Nephron (organoid): ENCODE results near the gene HMX2.

Source experiments
- H3K27ac Mint-ChIP-seq, 3 experiments: 2 replicates each; pipeline ENCODE4 v1.8.0; 2020; ENCODE audit warnings: mixed read lengths in 3 of 3, mild to moderate bottlenecking in 2 of 3, moderate library complexity in 1 of 3
- H3K27me3 Mint-ChIP-seq: 2 replicates; pipeline ENCODE4 v1.8.0; 2021; ENCODE audit warnings: low read depth, mild to moderate bottlenecking, moderate library complexity, mixed read lengths
- H3K36me3 Mint-ChIP-seq: 2 replicates; pipeline ENCODE4 v1.8.0; 2020; ENCODE audit warnings: low read depth, mixed read lengths
- H3K4me1 Mint-ChIP-seq: 2 replicates; pipeline ENCODE4 v1.8.0; 2020; ENCODE audit warnings: mixed read lengths
- H3K4me3 Mint-ChIP-seq, 3 experiments: 2 replicates each; pipeline ENCODE4 v1.8.0; 2020; ENCODE audit warnings: mild to moderate bottlenecking in 3 of 3, mixed read lengths in 3 of 3, moderate library complexity in 2 of 3
- H3K9me3 Mint-ChIP-seq: 2 replicates; pipeline ENCODE4 v1.8.0; 2020; ENCODE audit warnings: mixed read lengths
- CTCF ChIP-seq, 3 experiments: fragments of 200-600 bp; sonication (generic); IDR thresholded peaks; one replicate each; pipeline ENCODE4 v1.5.0; 2021; ENCODE audit warnings: antibody characterized with exemption in 3 of 3; ENCODE audit not compliant: unreplicated experiment in 3 of 3

HMX2 gene

GRCh38 chr10:123144697-123145541 lies 3.0 kb upstream of the HMX2 start:
- no peak overlapping the region for H3K4me3 Mint-ChIP-seq
- peaks cover 98% of the 10 kb centered on the region for H3K27me3 Mint-ChIP-seq
- peaks cover 21% of the 10 kb centered on the region for H3K4me1 Mint-ChIP-seq
- no peak overlapping the region for H3K27ac Mint-ChIP-seq
- H3K36me3 Mint-ChIP-seq, result no peaks in the 10 kb centered on the region
- no peak for TF ChIP-seq CTCF (IDR thresholded peaks at IDR 0.05; ENCODE audit: unreplicated experiment in 3 of 3)
- no peaks in the 10 kb centered on the region for H3K9me3 Mint-ChIP-seq

- Mint-ChIP-seq H3K4me1 (peaks cover 26% of the 10 kb centered on the region), H3K27me3 (peaks cover 98% of the 10 kb centered on the region), H3K36me3 (no peaks in the 10 kb centered on the region), H3K9me3 (no peaks in the 10 kb centered on the region), H3K27ac (no peak overlapping the region), H3K4me3 (peak overlapping the region in 1 of 3 experiments; percentile 37)
- TF ChIP-seq CTCF (IDR thresholded peaks at IDR 0.05; ENCODE audit: unreplicated experiment in 3 of 3), result no peak
These were observed 2.4 kb upstream of the HMX2 start for GRCh38 chr10:123145542-123146012.

- H3K9me3 Mint-ChIP-seq, result no peaks in the 10 kb centered on the region
- H3K4me3 Mint-ChIP-seq, result peak overlapping the region; percentile 10 to 40 (median 32)
- H3K27me3 Mint-ChIP-seq, result peaks cover 98% of the 10 kb centered on the region
- H3K4me1 Mint-ChIP-seq, result peaks cover 26% of the 10 kb centered on the region
- no peaks in the 10 kb centered on the region for H3K36me3 Mint-ChIP-seq
- no peak overlapping the region for H3K27ac Mint-ChIP-seq
- TF ChIP-seq CTCF (IDR thresholded peaks at IDR 0.05; ENCODE audit: unreplicated experiment in 3 of 3), result no peak
These were observed 1.7 kb upstream of the HMX2 start for GRCh38 chr10:123146013-123146893.

- Mint-ChIP-seq H3K27ac (no peak overlapping the region), H3K36me3 (no peaks in the 10 kb centered on the region)
- no peak for TF ChIP-seq CTCF (IDR thresholded peaks at IDR 0.05; ENCODE audit: unreplicated experiment in 3 of 3)
These were observed 872 bp upstream of the HMX2 start for GRCh38 chr10:123146894-123147634.

GRCh38 chr10:123148414-123149161 lies 652 bp downstream of the HMX2 start:
- TF ChIP-seq CTCF (IDR thresholded peaks at IDR 0.05; ENCODE audit: unreplicated experiment in 3 of 3), result no peak
- Mint-ChIP-seq H3K4me1 (peaks cover 26% of the 10 kb centered on the region), H3K27me3 (peaks cover 98% of the 10 kb centered on the region), H3K27ac (no peak overlapping the region), H3K36me3 (no peaks in the 10 kb centered on the region), H3K4me3 (peak overlapping the region; percentile 13 to 54 (median 16)), H3K9me3 (no peaks in the 10 kb centered on the region)

More at GRCh38 chr10:123146894-123147634, 872 bp upstream of the HMX2 start:
- Mint-ChIP-seq H3K27me3 (peaks cover 98% of the 10 kb centered on the region), H3K4me3 (peak overlapping the region; percentile 10 to 56 (median 32)), H3K9me3 (no peaks in the 10 kb centered on the region), H3K4me1 (peaks cover 26% of the 10 kb centered on the region)
